ENCODE measurements around the gene NR6A1. TPM values are rescaled to one million over a fixed set of nuclear protein-coding genes. Genes with fewer than 3 reads are reported as not detected.

NR6A1 gene
- total RNA-seq, 1 experiment from 2014 or later: 97.7 TPM

- no peaks in the 10 kb centered on the region for H3K36me3 ChIP-seq (replicated peaks; ENCODE audit: control insufficient read depth, insufficient read depth, low read length)
- no peaks in the 10 kb centered on the region for H3K27me3 ChIP-seq (ENCODE audit: control insufficient read depth, insufficient read depth, low read length)
- no peak for DNase-seq
- H3K4me3 ChIP-seq (ENCODE audit: insufficient read depth, low read depth, low read length): no peak overlapping the region
Measured at GRCh38 chr9:124652203-124652602, 118.9 kb downstream of the NR6A1 start.

GRCh38 chr9:124645274-124645673 lies 125.8 kb downstream of the NR6A1 start:
- no peak overlapping the region for H3K4me3 ChIP-seq (ENCODE audit: insufficient read depth, low read depth, low read length)
- H3K27me3 ChIP-seq (ENCODE audit: control insufficient read depth, insufficient read depth, low read length): no peaks in the 10 kb centered on the region
- DNase-seq: no peak
- no peaks in the 10 kb centered on the region for H3K36me3 ChIP-seq (replicated peaks; ENCODE audit: control insufficient read depth, insufficient read depth, low read length)

GRCh38 chr9:124639637-124640036 lies 131.5 kb downstream of the NR6A1 start:
- no peaks in the 10 kb centered on the region for H3K36me3 ChIP-seq (replicated peaks; ENCODE audit: control insufficient read depth, insufficient read depth, low read length)
- no peaks in the 10 kb centered on the region for H3K27me3 ChIP-seq (ENCODE audit: control insufficient read depth, insufficient read depth, low read length)
- no peak for DNase-seq
- H3K4me3 ChIP-seq (ENCODE audit: insufficient read depth, low read depth, low read length): no peak overlapping the region

GRCh38 chr9:124635285-124635684 lies 135.8 kb downstream of the NR6A1 start:
- H3K4me3 ChIP-seq (ENCODE audit: insufficient read depth, low read depth, low read length): no peak overlapping the region
- no peak for DNase-seq

GRCh38 chr9:124632077-124632621 lies 139.0 kb downstream of the NR6A1 start:
- Histone ChIP-seq H3K4me3 (ENCODE audit: insufficient read depth, low read depth, low read length) (no peak overlapping the region), H3K36me3 (replicated peaks; ENCODE audit: control insufficient read depth, insufficient read depth, low read length) (no peaks in the 10 kb centered on the region), H3K27me3 (ENCODE audit: control insufficient read depth, insufficient read depth, low read length) (no peaks in the 10 kb centered on the region)
- no peak for DNase-seq

More at GRCh38 chr9:124635285-124635684, 135.8 kb downstream of the NR6A1 start:
- Histone ChIP-seq H3K27me3 (ENCODE audit: control insufficient read depth, insufficient read depth, low read length) (no peaks in the 10 kb centered on the region), H3K36me3 (replicated peaks; ENCODE audit: control insufficient read depth, insufficient read depth, low read length) (no peaks in the 10 kb centered on the region)

GRCh38 chr9:124631326-124631725 lies 139.8 kb downstream of the NR6A1 start:
- DNase-seq: no peak
- H3K36me3 ChIP-seq (replicated peaks; ENCODE audit: control insufficient read depth, insufficient read depth, low read length): no peaks in the 10 kb centered on the region
- H3K27me3 ChIP-seq (ENCODE audit: control insufficient read depth, insufficient read depth, low read length): no peaks in the 10 kb centered on the region
- H3K4me3 ChIP-seq (ENCODE audit: insufficient read depth, low read depth, low read length): no peak overlapping the region

- H3K36me3 ChIP-seq (replicated peaks; ENCODE audit: control insufficient read depth, insufficient read depth, low read length): no peaks in the 10 kb centered on the region
- DNase-seq: no peak
- no peak overlapping the region for H3K4me3 ChIP-seq (ENCODE audit: insufficient read depth, low read depth, low read length)
- H3K27me3 ChIP-seq (ENCODE audit: control insufficient read depth, insufficient read depth, low read length): no peaks in the 10 kb centered on the region
Measured at GRCh38 chr9:124629600-124629999, 141.5 kb downstream of the NR6A1 start.

GRCh38 chr9:124628741-124629140 lies 142.4 kb downstream of the NR6A1 start:
- Histone ChIP-seq H3K36me3 (replicated peaks; ENCODE audit: control insufficient read depth, insufficient read depth, low read length) (no peaks in the 10 kb centered on the region), H3K4me3 (ENCODE audit: insufficient read depth, low read depth, low read length) (no peak overlapping the region), H3K27me3 (ENCODE audit: control insufficient read depth, insufficient read depth, low read length) (no peaks in the 10 kb centered on the region)
- no peak for DNase-seq

- no peak for DNase-seq
- Histone ChIP-seq H3K4me3 (ENCODE audit: insufficient read depth, low read depth, low read length) (no peak overlapping the region), H3K27me3 (ENCODE audit: control insufficient read depth, insufficient read depth, low read length) (no peaks in the 10 kb centered on the region), H3K36me3 (replicated peaks; ENCODE audit: control insufficient read depth, insufficient read depth, low read length) (no peaks in the 10 kb centered on the region)
Measured at GRCh38 chr9:124626276-124626675, 144.8 kb downstream of the NR6A1 start.

- Histone ChIP-seq H3K36me3 (replicated peaks; ENCODE audit: control insufficient read depth, insufficient read depth, low read length) (no peaks in the 10 kb centered on the region), H3K27me3 (ENCODE audit: control insufficient read depth, insufficient read depth, low read length) (no peaks in the 10 kb centered on the region), H3K4me3 (ENCODE audit: insufficient read depth, low read depth, low read length) (no peak overlapping the region)
- DNase-seq: no peak
Measured at GRCh38 chr9:124625087-124625486, 146.0 kb downstream of the NR6A1 start.

- H3K4me3 ChIP-seq (ENCODE audit: insufficient read depth, low read depth, low read length): no peak overlapping the region
- H3K36me3 ChIP-seq (replicated peaks; ENCODE audit: control insufficient read depth, insufficient read depth, low read length): no peaks in the 10 kb centered on the region
- no peaks in the 10 kb centered on the region for H3K27me3 ChIP-seq (ENCODE audit: control insufficient read depth, insufficient read depth, low read length)
- DNase-seq: no peak
Measured at GRCh38 chr9:124624735-124624992, 146.4 kb downstream of the NR6A1 start.

- H3K4me3 ChIP-seq (ENCODE audit: insufficient read depth, low read depth, low read length): no peak overlapping the region
- DNase-seq: no peak
- no peaks in the 10 kb centered on the region for H3K27me3 ChIP-seq (ENCODE audit: control insufficient read depth, insufficient read depth, low read length)
- H3K36me3 ChIP-seq (replicated peaks; ENCODE audit: control insufficient read depth, insufficient read depth, low read length): no peaks in the 10 kb centered on the region
Measured at GRCh38 chr9:124623966-124624734, 147.0 kb downstream of the NR6A1 start.

- DNase-seq: no peak
- Histone ChIP-seq H3K27me3 (ENCODE audit: control insufficient read depth, insufficient read depth, low read length) (no peaks in the 10 kb centered on the region), H3K36me3 (replicated peaks; ENCODE audit: control insufficient read depth, insufficient read depth, low read length) (no peaks in the 10 kb centered on the region), H3K4me3 (ENCODE audit: insufficient read depth, low read depth, low read length) (no peak overlapping the region)
Measured at GRCh38 chr9:124622882-124623281, 148.2 kb downstream of the NR6A1 start.

- no peak for DNase-seq
- H3K27me3 ChIP-seq (ENCODE audit: control insufficient read depth, insufficient read depth, low read length): no peaks in the 10 kb centered on the region
- no peaks in the 10 kb centered on the region for H3K36me3 ChIP-seq (replicated peaks; ENCODE audit: control insufficient read depth, insufficient read depth, low read length)
- no peak overlapping the region for H3K4me3 ChIP-seq (ENCODE audit: insufficient read depth, low read depth, low read length)
Measured at GRCh38 chr9:124621371-124622328, 149.5 kb downstream of the NR6A1 start.

GRCh38 chr9:124618476-124618875 lies 152.6 kb downstream of the NR6A1 start:
- no peak overlapping the region for H3K4me3 ChIP-seq (ENCODE audit: insufficient read depth, low read depth, low read length)
- no peaks in the 10 kb centered on the region for H3K27me3 ChIP-seq (ENCODE audit: control insufficient read depth, insufficient read depth, low read length)
- no peak for DNase-seq
- H3K36me3 ChIP-seq (replicated peaks; ENCODE audit: control insufficient read depth, insufficient read depth, low read length): no peaks in the 10 kb centered on the region

Data from H7 (cell line).